Small intestine (tissue), 7 donors: ENCODE data around the gene SLC41A3. TPM values are rescaled to one million over a fixed set of nuclear protein-coding genes. Genes with fewer than 3 reads are reported as not detected.

Experiments
- DNase-seq, 2 donors: peaks; one replicate each; pipeline versions ENCODE4 v3.0.0 to v3.0.0-alpha.2; 2013
- FAIRE-seq: peaks from 2 replicates; lab custom pipeline; 2012; peaks lifted over from hg19 to GRCh38; lab: Jason Lieb, UNC
- H3K27ac ChIP-seq, 3 donors: one replicate each; pipeline ENCODE4 v1.5.1; 2013; ENCODE audit warnings: low read length in 2 of 3, mild to moderate bottlenecking in 2 of 3, control low read depth in 1 of 3, inconsistent platforms in 1 of 3, low read depth in 1 of 3, moderate library complexity in 1 of 3
- H3K27me3 ChIP-seq, 3 donors: one replicate each; pipeline ENCODE4 v1.6.1; 2013; ENCODE audit warnings: low read length in 3 of 3, inconsistent platforms in 1 of 3; ENCODE audit not compliant: control insufficient read depth in 3 of 3, insufficient read depth in 3 of 3
- H3K36me3 ChIP-seq, 3 donors: one replicate each; pipeline ENCODE4 v1.6.1; 2013; ENCODE audit warnings: low read length in 3 of 3, inconsistent platforms in 1 of 3, low read depth in 1 of 3, mild to moderate bottlenecking in 1 of 3, moderate library complexity in 1 of 3; ENCODE audit not compliant: control insufficient read depth in 3 of 3, insufficient read depth in 2 of 3
- H3K4me1 ChIP-seq, 3 donors: one replicate each; pipeline ENCODE4 v1.6.1; 2013; ENCODE audit warnings: low read length in 2 of 3, inconsistent platforms in 1 of 3, low read depth in 1 of 3, mild to moderate bottlenecking in 1 of 3, moderate library complexity in 1 of 3; ENCODE audit not compliant: control insufficient read depth in 3 of 3, insufficient read depth in 2 of 3
- H3K4me3 ChIP-seq, 3 donors: one replicate each; pipeline ENCODE4 v1.5.1; 2013; ENCODE audit warnings: low read length in 3 of 3, control low read depth in 1 of 3, inconsistent platforms in 1 of 3, low read depth in 1 of 3, mild to moderate bottlenecking in 1 of 3, moderate library complexity in 1 of 3
- H3K9me3 ChIP-seq, 2 donors: one replicate each; pipeline ENCODE4 v1.6.1; 2013; ENCODE audit warnings: low read depth in 1 of 2, low read length in 1 of 2; ENCODE audit not compliant: control insufficient read depth in 2 of 2, insufficient read depth in 1 of 2
- WGBS, 3 donors: extraction: QIAGEN DNeasy Blood & Tissue Kit; methylation state at CpG; one replicate each; pipeline ENCODE4 v1.1.7; 2013; 5-methylcytosine and 5-hydroxymethylcytosine counted together
- polyA plus RNA-seq, 4 donors: library from polyadenylated mRNA; stranded (reverse) in 3 of 4; unstranded in 1 of 4; fragments of 200-250 nt in 3 of 4; fragments of 120-200 nt in 1 of 4; gene quantifications; one replicate each; pipeline versions ENCODE4 v1.2.1 to v1.2.3, GENCODE V29; 2013
- donor health status: healthy with polysubstance abuse.
- donor health status: control.
- donor health status: control.
- donor health status: Bipolar disorder and iron deficiency.
- donor health status: healthy.

Gene SLC41A3
- polyA plus RNA-seq, 4 donors: 31.4 to 46.1 (median 36.3) TPM

DNA sequence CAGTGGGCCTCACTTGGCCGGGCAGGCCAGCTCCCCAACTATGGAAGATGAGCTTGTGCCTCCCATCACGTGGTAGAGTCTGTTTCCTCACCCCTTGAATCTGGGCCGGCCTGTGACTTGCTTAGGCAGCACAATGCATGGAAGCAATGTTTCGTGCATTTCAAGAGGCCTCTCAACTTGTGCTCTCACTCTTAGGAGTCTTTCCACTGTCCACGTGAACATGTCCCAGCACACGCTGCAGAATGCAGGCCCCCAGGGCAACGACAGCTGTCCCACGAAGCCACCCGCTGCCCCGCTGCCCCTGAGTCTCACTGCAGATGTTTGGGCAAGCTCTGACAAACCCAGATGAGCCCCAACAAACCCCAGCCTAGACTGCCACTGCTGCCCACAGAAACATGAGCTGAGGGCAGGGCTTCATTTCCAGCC is 27.2 kb upstream of the SLC41A3 start:
- Histone ChIP-seq H3K36me3 (peaks cover 0 to 76% (median 0%) of the 10 kb centered on the region in 3 donors), H3K4me1 (no peaks in the 10 kb centered on the region), H3K27me3 (no peaks in the 10 kb centered on the region), H3K9me3 (no peaks in the 10 kb centered on the region), H3K27ac (no peak overlapping the region), H3K4me3 (no peak overlapping the region)
- 85 to 88% (median 86%) methylated on average over 10 of the region's 10 CpGs for WGBS, 3 donors
- DNase-seq (no peak), FAIRE-seq (no peak)

DNA sequence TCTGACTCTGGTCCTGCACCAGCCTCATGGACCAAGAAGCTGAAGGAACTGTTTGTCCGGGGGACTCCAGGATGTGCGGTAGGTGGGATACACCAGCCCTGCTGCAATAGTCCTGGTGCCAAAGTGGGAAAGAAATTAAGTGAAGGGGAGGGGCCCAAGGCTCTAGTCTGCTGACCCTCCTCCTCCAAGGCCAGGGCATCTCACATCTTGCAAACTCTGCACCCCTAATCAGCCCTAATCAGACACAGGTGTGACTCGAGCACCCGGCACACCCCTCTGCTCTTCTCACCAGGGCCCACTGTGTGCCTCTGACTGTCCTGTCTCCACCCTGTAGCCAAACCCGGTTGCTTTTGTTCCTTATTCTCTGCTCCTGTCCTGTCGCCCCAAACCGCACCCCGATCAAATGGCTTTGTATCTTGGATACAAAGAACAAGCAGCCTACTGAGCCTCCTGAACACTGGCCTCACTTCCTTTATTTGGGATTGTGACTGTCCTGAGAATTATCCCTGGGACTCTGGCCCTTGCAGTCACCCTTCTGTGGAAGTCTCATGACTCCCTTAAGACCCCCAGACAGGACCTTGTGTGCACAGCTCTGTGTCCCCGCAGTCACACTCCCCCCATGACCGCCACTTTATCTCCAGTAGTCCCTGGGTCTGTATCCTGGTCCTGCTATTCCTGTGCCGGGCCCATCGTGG is 26.7 kb upstream of the SLC41A3 start:
- no peak for DNase-seq
- no peak overlapping the region for H3K27ac ChIP-seq
- peaks cover 0 to 81% (median 0%) of the 10 kb centered on the region in 3 donors for H3K36me3 ChIP-seq
- H3K27me3 ChIP-seq: no peaks in the 10 kb centered on the region
- H3K4me1 ChIP-seq: no peaks in the 10 kb centered on the region
- no peaks in the 10 kb centered on the region for H3K9me3 ChIP-seq
- no peak overlapping the region for H3K4me3 ChIP-seq
- 73 to 85% (median 78%) methylated on average over 12 of the region's 12 CpGs for WGBS, 3 donors
- no peak for FAIRE-seq

DNA sequence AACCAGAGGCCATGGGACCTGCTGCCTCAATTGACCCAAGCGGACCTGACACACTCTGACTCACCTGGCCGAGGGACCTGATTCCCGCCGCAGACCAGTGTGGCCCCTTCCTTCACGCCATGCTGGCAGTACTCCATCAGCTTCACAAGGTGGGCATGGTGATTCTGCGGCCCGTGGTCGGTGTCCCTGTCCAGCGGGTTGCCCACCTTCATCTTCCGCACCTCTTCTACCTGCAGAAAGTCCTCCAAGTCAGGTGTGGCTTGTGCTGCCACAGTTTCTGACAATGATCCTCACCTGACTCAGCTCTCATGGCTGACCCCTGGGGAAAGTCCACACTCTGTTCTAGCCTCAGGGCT is 25.9 kb upstream of the SLC41A3 start:
- H3K36me3 ChIP-seq: peaks cover 0 to 84% (median 0%) of the 10 kb centered on the region in 3 donors
- H3K9me3 ChIP-seq: no peaks in the 10 kb centered on the region
- FAIRE-seq: no peak
- H3K4me1 ChIP-seq: no peaks in the 10 kb centered on the region
- no peaks in the 10 kb centered on the region for H3K27me3 ChIP-seq
- no peak overlapping the region for H3K4me3 ChIP-seq
- DNase-seq: no peak
- no peak overlapping the region for H3K27ac ChIP-seq
- 92 to 95% (median 93%) methylated on average over 10 of the region's 10 CpGs for WGBS, 3 donors

DNA sequence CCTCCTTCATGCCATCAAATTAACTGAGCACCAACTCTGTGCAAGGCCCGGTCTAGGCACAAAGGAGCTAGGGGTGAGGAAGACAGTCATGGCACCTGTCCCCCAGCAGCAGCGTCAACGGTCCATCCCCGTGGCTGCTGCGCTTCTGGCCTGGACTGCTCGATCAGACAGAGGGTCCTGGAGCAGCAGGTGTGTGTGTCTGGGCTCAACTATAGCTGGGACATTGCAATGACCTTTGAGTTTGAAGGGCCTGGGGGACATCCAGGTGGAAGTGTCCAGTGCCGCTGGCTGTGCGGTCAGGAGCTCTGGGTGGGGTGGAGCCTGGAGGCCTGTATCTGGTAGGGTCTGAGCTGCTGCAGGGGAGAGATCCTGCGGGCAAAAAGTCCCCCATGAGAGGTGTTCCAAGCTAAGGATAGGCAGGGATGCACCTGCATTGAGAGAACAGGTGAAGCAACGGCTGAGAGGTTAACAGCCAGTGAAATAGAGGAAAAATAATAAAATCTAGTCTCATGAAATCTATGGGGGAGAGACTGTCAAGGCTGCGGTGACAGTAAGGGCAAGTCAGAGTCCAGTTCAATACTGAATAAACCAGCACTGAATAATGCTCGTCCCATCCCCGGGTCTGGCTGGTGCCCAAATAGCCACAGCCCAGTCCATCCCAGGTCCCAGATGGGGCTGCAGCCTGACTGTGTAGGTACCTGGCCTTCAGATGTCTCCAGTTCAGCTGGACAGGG is 25.4 kb upstream of the SLC41A3 start:
- no peak for DNase-seq
- peaks cover 0 to 86% (median 0%) of the 10 kb centered on the region in 3 donors for H3K36me3 ChIP-seq
- H3K4me3 ChIP-seq: no peak overlapping the region
- no peak overlapping the region for H3K27ac ChIP-seq
- no peak for FAIRE-seq
- WGBS, 3 donors: 82 to 88% (median 82%) methylated on average over 13 of the region's 13 CpGs
- H3K4me1 ChIP-seq: no peaks in the 10 kb centered on the region
- H3K27me3 ChIP-seq: no peaks in the 10 kb centered on the region
- H3K9me3 ChIP-seq: no peaks in the 10 kb centered on the region

DNA sequence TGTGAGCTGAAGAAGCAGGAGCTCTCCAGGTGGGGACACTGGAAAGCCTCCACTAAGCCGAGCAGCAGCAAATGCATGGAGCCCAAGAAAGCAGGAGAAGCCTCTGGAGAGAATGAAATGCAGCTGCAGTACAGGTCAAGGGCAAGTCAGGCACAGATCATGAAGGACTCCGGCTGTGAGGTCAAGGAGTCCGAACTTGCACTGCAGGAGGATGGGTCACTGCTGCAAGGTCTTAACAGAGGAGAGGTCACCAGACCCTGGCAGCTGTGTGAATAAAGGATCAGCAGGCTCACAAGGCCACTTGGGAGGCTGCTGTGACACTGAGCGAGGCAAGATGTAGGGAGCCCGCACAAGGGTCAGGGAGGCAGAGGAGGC is 24.7 kb upstream of the SLC41A3 start:
- DNase-seq: no peak
- Histone ChIP-seq H3K36me3 (peaks cover 0 to 89% (median 0%) of the 10 kb centered on the region in 3 donors), H3K4me3 (no peak overlapping the region), H3K27me3 (no peaks in the 10 kb centered on the region), H3K4me1 (no peaks in the 10 kb centered on the region), H3K9me3 (no peaks in the 10 kb centered on the region), H3K27ac (no peak overlapping the region)
- WGBS, 3 donors: 82 to 87% (median 82%) methylated on average over 5 of the region's 5 CpGs
- FAIRE-seq: no peak

DNA sequence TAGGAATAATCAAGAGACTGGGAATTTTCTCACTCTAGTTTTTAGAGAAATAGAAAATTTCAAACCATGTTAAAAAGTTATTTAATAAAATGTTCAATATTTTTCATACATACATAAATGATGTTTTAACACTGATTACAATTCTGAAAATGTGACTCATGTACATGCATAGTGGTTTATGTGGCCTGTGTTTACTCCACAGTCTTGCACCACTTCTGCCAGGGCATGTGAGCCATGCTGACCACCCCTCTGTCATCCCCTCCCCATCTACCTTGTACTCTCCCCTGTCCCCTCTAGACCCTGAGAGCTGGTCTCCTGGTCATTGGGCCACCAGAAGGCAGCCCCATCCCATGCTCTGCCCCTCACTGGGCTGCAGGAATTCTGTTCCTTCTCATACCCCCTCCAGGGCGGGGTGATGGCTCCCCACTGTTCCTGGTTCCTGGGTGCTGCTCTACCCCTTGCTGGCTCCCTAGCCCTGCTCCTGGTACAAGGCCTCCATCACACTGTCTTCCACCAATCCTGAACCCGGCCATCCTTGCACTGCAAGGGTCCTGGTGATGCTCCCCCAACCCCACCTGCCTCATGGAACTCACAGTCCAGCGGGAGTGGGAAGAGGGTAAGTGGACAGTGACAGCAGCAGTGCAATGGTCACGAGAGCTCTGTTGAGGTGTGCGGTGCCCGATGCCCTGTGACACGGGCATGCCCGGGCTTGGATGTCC is 24.2 kb upstream of the SLC41A3 start:
- FAIRE-seq (no peak), DNase-seq (no peak)
- Histone ChIP-seq H3K27me3 (no peaks in the 10 kb centered on the region), H3K9me3 (no peaks in the 10 kb centered on the region), H3K27ac (no peak overlapping the region), H3K4me1 (no peaks in the 10 kb centered on the region), H3K36me3 (peaks cover 0 to 89% (median 0%) of the 10 kb centered on the region in 3 donors), H3K4me3 (no peak overlapping the region)
- WGBS, 3 donors: 88 to 92% (median 90%) methylated on average over 8 of the region's 8 CpGs

DNA sequence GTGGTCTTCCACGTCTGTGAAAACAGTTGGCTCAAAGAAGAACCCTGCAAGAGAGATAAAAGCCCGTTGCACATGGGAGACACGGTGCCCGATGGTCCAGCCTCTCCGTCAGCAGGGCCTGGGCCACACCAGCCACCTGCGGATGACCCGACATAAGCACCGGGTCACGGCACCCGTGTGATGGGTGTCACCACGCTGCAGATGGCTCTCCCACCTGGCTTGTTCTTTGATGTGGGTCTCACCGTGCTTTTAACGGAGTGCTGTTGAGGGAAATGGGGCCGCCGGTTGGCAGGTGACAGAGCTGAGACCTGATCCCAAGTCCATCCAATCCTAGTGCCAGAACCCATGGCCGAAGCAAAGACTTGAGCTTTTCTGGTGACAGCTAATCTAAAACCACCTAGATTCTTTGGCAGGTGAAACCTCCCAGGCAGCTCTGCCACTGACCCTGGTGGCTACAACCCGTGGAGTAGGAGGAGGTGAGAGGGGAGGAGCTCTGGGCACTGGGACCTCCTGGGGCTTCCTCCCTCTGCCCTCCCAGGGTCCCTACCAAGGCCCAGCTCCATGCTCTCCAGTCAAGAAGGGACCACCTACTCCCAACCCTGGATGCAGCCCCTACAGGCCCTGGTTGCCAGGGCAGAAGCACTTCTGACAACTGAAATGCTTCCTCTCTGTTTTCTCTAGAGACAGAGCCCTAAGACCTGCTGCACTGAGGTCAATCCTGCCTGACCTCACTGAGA is 23.4 kb upstream of the SLC41A3 start:
- Histone ChIP-seq H3K27ac (no peak overlapping the region), H3K4me1 (no peaks in the 10 kb centered on the region), H3K36me3 (peaks cover 0 to 90% (median 0%) of the 10 kb centered on the region in 3 donors), H3K9me3 (no peaks in the 10 kb centered on the region), H3K27me3 (no peaks in the 10 kb centered on the region), H3K4me3 (no peak overlapping the region)
- DNase-seq: no peak
- WGBS, 3 donors: 79 to 83% (median 80%) methylated on average over 17 of the region's 17 CpGs
- no peak for FAIRE-seq
